HL-60/S4 treated with retinoic acid at 250 ng/mL for 4 days and 3 days (cell line): ENCODE measurements around the gene TK1.

ENCODE experiments used
- in situ Hi-C: fragments of 300-500 bp; cut with MboI; formaldehyde crosslinking; loops from 2 replicates; pipeline ENCODE4 v1.7.0; 2022; ENCODE audit warnings: low sequenced_read_pairs

The TK1 gene

GRCh38 chr17:78125138-78125913, 61.5 kb downstream of the TK1 start:
- in situ Hi-C loops: no loop called here

- in situ Hi-C loops: no loop called here
Observed at GRCh38 chr17:78124836-78125137, 62.1 kb downstream of the TK1 start.
